Measurements from ENCODE around the gene CABP1.
"Not testable (repeated sequence)": the region's sequence is repeated elsewhere in the genome, so short reads cannot be mapped to it uniquely, and the experiment has no call there.

Gene CABP1

GRCh38 chr12:120639771-120640721 is at the start of gene CABP1:
CABP1 (plus strand) TSS chr12:120640626; CDS start chr12:120640686, 60 bp downstream.
- no peak for DNase-seq (ENCODE audit: low spot score)

GRCh38 chr12:120590741-120591407 is 49.6 kb upstream of the CABP1 start:
- DNase-seq (ENCODE audit: low spot score), result no peak

GRCh38 chr12:120592121-120593049 is 48.0 kb upstream of the CABP1 start:
- DNase-seq (ENCODE audit: low spot score), result no peak

GRCh38 chr12:120596901-120597300 is 43.5 kb upstream of the CABP1 start:
- no peak for DNase-seq (ENCODE audit: low spot score)

- no peak for DNase-seq (ENCODE audit: low spot score)
Observed at GRCh38 chr12:120597861-120598260, 42.6 kb upstream of the CABP1 start.

- no peak for DNase-seq (ENCODE audit: low spot score)
Observed at GRCh38 chr12:120598674-120599463, 41.6 kb upstream of the CABP1 start.

GRCh38 chr12:120599672-120600552 is 40.5 kb upstream of the CABP1 start:
- DNase-seq (ENCODE audit: low spot score), result no peak

- not testable (repeated sequence) for DNase-seq (ENCODE audit: low spot score)
Observed at GRCh38 chr12:120602416-120602815, 38.0 kb upstream of the CABP1 start.

GRCh38 chr12:120610560-120610959 is 29.9 kb upstream of the CABP1 start:
- no peak for DNase-seq (ENCODE audit: low spot score)

GRCh38 chr12:120611534-120611933 is 28.9 kb upstream of the CABP1 start:
- DNase-seq (ENCODE audit: low spot score), result not testable (repeated sequence)

- no peak for DNase-seq (ENCODE audit: low spot score)
Observed at GRCh38 chr12:120614848-120615247, 25.6 kb upstream of the CABP1 start.

- DNase-seq (ENCODE audit: low spot score), result not testable (repeated sequence)
Observed at GRCh38 chr12:120617193-120617592, 23.2 kb upstream of the CABP1 start.

GRCh38 chr12:120617767-120618166 is 22.7 kb upstream of the CABP1 start:
- DNase-seq (ENCODE audit: low spot score), result not testable (repeated sequence)

GRCh38 chr12:120618954-120619615 is 21.3 kb upstream of the CABP1 start:
- DNase-seq (ENCODE audit: low spot score), result no peak

- DNase-seq (ENCODE audit: low spot score), result no peak
Observed at GRCh38 chr12:120620624-120621023, 19.8 kb upstream of the CABP1 start.

GRCh38 chr12:120625557-120626419 is 14.6 kb upstream of the CABP1 start:
- DNase-seq (ENCODE audit: low spot score), result peak; percentile 10

- DNase-seq (ENCODE audit: low spot score), result no peak
Observed at GRCh38 chr12:120628919-120629318, 11.5 kb upstream of the CABP1 start.

- no peak for DNase-seq (ENCODE audit: low spot score)
Observed at GRCh38 chr12:120630104-120630892, 10.1 kb upstream of the CABP1 start.

Data from hematopoietic multipotent progenitor cell treated with erythropoietin and hydrocortisone succinate and interleukin-3 and kit ligand, for 15 days (in vitro differentiated cells).